Gastrocnemius medialis (tissue), 4 donors: ENCODE measurements around the gene ZBTB34. TPM values are rescaled to one million over a fixed set of nuclear protein-coding genes. Genes with fewer than 3 reads are reported as not detected.
A peak's percentile ranks its signal among the peaks of the same experiment; 100 is the strongest.
"Not testable (repeated sequence)": the region's sequence is repeated elsewhere in the genome, so short reads cannot be mapped to it uniquely, and the experiment has no call there.

ENCODE experiments used
- ATAC-seq, 2 donors: fragments of 150-250 bp; one replicate each; pipeline ENCODE4 v1.9.1; 2016
- DNase-seq, 2 donors: peaks; one replicate each; pipeline ENCODE4 v3.0.0-alpha.2; 2019
- H3K27ac ChIP-seq, 4 donors: fragments of 200-600 bp; sonication (generic); 1 replicate in 1 of 4; 2 replicates in 3 of 4; pipeline ENCODE4 v1.5.1; 2016 to 2018; ENCODE audit warnings: mild to moderate bottlenecking in 2 of 4, moderate library complexity in 1 of 4
- H3K27me3 ChIP-seq, 3 donors: fragments of 200-600 bp; sonication (generic) in 2 of 3; 1 replicate in 1 of 3; 2 replicates in 2 of 3; pipeline versions ENCODE4 v1.5.1 to v1.6.0; 2016 to 2019; ENCODE audit warnings: mild to moderate bottlenecking in 1 of 3, moderate library complexity in 1 of 3
- H3K36me3 ChIP-seq, 2 donors: fragments of 200-600 bp; sonication (generic) in 1 of 2; one replicate each; pipeline ENCODE4 v1.5.1; 2017 to 2018
- H3K4me1 ChIP-seq, 2 donors: fragments of 200-600 bp; sonication (generic) in 1 of 2; one replicate each; pipeline ENCODE4 v1.5.1; 2016 to 2017; ENCODE audit warnings: mild to moderate bottlenecking in 2 of 2
- H3K4me3 ChIP-seq, 4 donors: fragments of 200-600 bp; sonication (generic) in 3 of 4; 1 replicate in 1 of 4; 2 replicates in 3 of 4; pipeline ENCODE4 v1.5.1; 2016 to 2019; ENCODE audit warnings: mild to moderate bottlenecking in 2 of 4
- H3K9me3 ChIP-seq, 3 donors: fragments of 200-600 bp; sonication (generic) in 2 of 3; 1 replicate in 1 of 3; 2 replicates in 2 of 3; pipeline ENCODE4 v1.5.1; 2016 to 2019
- CTCF ChIP-seq, 5 experiments: fragments of 450-650 bp in 3 of 5; fragments of 200-600 bp in 2 of 5; sonication (generic) in 2 of 5; IDR thresholded peaks in 4 of 5; conservative IDR thresholded peaks in 1 of 5; 1 replicate in 4 of 5; 2 replicates in 1 of 5; pipeline ENCODE4 v1.5.1; 2016 to 2019; ENCODE audit warnings: antibody characterized with exemption in 5 of 5, mild to moderate bottlenecking in 3 of 5, moderate library complexity in 3 of 5
- POLR2A ChIP-seq, 2 donors: fragments of 450-650 bp; IDR thresholded peaks; one replicate each; pipeline ENCODE4 v1.6.1; 2017; ENCODE audit warnings: antibody characterized with exemption in 2 of 2, mild to moderate bottlenecking in 2 of 2, moderate library complexity in 2 of 2
- in situ Hi-C, 4 donors: fragments of 200-750 bp; cut with MboI; loops; one replicate each; pipeline versions ENCODE4 v1.15.0 to v1.8.0; 2017; ENCODE audit warnings: low sequenced_read_pairs in 4 of 4
- intact Hi-C: fragments of 100-400 bp; cut with DNase I; formaldehyde crosslinking; loops from one replicate; pipeline ENCODE4 v1.15.1; 2023; ENCODE audit warnings: low total_unique reads
- total RNA-seq, 4 donors: library from RNA; depleted of rRNA; stranded (reverse); fragments of >200 nt; gene quantifications; one replicate each; pipeline versions ENCODE4 v1.1.0 to v1.2.3, GENCODE V29; 2016

Gene ZBTB34
- 1 to 10 TPM; 6.2 to 8.7 (median 6.9) TPM for total RNA-seq

GRCh38 chr9:126860077-126860756 lies at the start of gene ZBTB34:
TSS of gene ZBTB34 (plus strand) at chr9:126860639. CDS start at chr9:126879400, 18,761 bp downstream.
- in situ Hi-C loops, result no loop called here
- Histone ChIP-seq H3K9me3 (no peaks in the 10 kb centered on the region), H3K27me3 (no peaks in the 10 kb centered on the region), H3K36me3 (no peaks in the 10 kb centered on the region), H3K4me3 (peak within 1 kb of the TSS; percentile 87 to 95 (median 90)), H3K4me1 (peaks cover 40 to 44% of the 10 kb centered on the region in 2 donors), H3K27ac (peak within 1 kb of the TSS; percentile 95 to 98 (median 98))
- DNase-seq (peak; percentile 40 to 54), ATAC-seq (peak; percentile 72 to 83)
- intact Hi-C loops, result loop anchor here (2.0 to 5.0 kb wide), 2 partner anchors 53 to 55 kb away; partner anchors contain the start of genes RALGPS1 and ZBTB43
- TF ChIP-seq CTCF (IDR thresholded peaks at IDR 0.05 in 4 of 5, conservative IDR thresholded peaks at IDR 0.05 in 1 of 5) (peak; percentile 99 to 100 (median 100)), POLR2A (IDR thresholded peaks at IDR 0.05) (no peak)

GRCh38 chr9:126813072-126813471 lies 47.4 kb upstream of the ZBTB34 start:
- ATAC-seq, result peak; percentile 60 to 73
- no peak overlapping the region for H3K4me3 ChIP-seq
- H3K27ac ChIP-seq, result peak overlapping the region; percentile 88 to 100 (median 98)
- H3K9me3 ChIP-seq, result no peaks in the 10 kb centered on the region
- DNase-seq, result peak; percentile 68 to 71
- peaks cover 45 to 74% of the 10 kb centered on the region in 2 donors for H3K4me1 ChIP-seq
- peaks cover 0 to 45% of the 10 kb centered on the region in 2 donors for H3K36me3 ChIP-seq
- in situ Hi-C loops, result no loop called here
- no peaks in the 10 kb centered on the region for H3K27me3 ChIP-seq
- TF ChIP-seq POLR2A (IDR thresholded peaks at IDR 0.05) (peak; percentile 42 to 62), CTCF (IDR thresholded peaks at IDR 0.05 in 4 of 5, conservative IDR thresholded peaks at IDR 0.05 in 1 of 5) (no peak)
- intact Hi-C loops, result loop anchor here (5.0 kb wide), 1 partner anchor 1264 kb away; no protein-coding TSS in a partner anchor

DNA sequence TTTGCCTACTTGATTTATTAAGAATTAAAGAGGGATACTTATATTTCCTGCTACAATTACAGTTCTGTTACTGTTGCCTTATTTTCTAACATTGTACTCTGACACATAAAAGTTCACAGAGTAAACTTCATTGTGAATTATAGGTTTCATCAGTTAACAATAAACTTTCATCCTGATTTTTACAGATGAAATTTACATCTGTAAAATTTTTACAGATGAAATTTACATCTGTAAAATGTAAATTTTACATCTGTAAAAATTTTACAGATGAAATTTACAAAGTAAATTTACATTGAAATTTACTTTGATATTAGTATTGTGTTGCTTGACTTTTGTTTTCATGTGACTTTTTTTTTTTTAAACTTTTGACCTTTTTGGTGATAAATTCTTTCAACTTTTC lies 46.3 kb upstream of the ZBTB34 start:
- no peak for DNase-seq
- Histone ChIP-seq H3K36me3 (peaks cover 0 to 55% of the 10 kb centered on the region in 2 donors), H3K4me1 (peaks cover 35 to 66% of the 10 kb centered on the region in 2 donors), H3K27ac (peak overlapping the region; percentile 88 to 100 (median 98)), H3K4me3 (no peak overlapping the region), H3K9me3 (peaks cover 0 to 4% (median 0%) of the 10 kb centered on the region in 3 donors), H3K27me3 (no peaks in the 10 kb centered on the region)
- ATAC-seq, result no peak
- in situ Hi-C loops (no loop called here), intact Hi-C loops (loop anchor here (5.0 kb wide), 1 partner anchor 1263 kb away; no protein-coding TSS in a partner anchor)
- TF ChIP-seq CTCF (IDR thresholded peaks at IDR 0.05 in 4 of 5, conservative IDR thresholded peaks at IDR 0.05 in 1 of 5) (no peak), POLR2A (IDR thresholded peaks at IDR 0.05) (no peak)

DNA sequence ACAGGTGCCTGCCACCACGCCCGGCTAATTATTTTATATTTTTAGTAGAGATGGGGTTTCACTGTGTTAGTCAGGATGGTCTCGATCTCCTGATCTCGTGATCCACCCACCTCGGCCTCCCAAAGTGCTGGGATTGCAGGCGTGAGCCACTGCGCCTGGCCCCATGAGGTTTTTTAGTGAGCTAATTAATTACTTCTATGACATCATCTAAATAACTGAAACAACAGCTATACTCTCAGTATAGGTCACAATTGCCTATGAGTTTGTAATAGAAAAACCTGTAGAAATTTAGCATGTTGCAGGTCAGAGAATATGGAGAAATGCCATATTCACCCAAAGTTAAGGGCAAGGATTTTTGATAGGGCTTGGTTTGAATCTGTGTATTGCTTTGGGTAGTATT lies 42.8 kb upstream of the ZBTB34 start:
- ATAC-seq, in situ Hi-C loops, H3K4me3 ChIP-seq, DNase-seq, H3K27me3 ChIP-seq, H3K9me3 ChIP-seq, intact Hi-C loops: not testable (repeated sequence)
- Histone ChIP-seq H3K27ac (peak overlapping the region; percentile 26 to 100 (median 82)), H3K36me3 (peaks cover 0 to 45% of the 10 kb centered on the region in 2 donors), H3K4me1 (peaks cover 39 to 64% of the 10 kb centered on the region in 2 donors)

GRCh38 chr9:126818482-126818881 lies 42.0 kb upstream of the ZBTB34 start:
- in situ Hi-C loops, result no loop called here
- no peak for TF ChIP-seq CTCF (IDR thresholded peaks at IDR 0.05 in 4 of 5, conservative IDR thresholded peaks at IDR 0.05 in 1 of 5)
- no peak for TF ChIP-seq POLR2A (IDR thresholded peaks at IDR 0.05)
- no peak overlapping the region for H3K4me3 ChIP-seq
- H3K27me3 ChIP-seq, result no peaks in the 10 kb centered on the region
- H3K36me3 ChIP-seq, result peaks cover 0 to 41% of the 10 kb centered on the region in 2 donors
- peak overlapping the region; percentile 29 to 100 (median 82) for H3K27ac ChIP-seq
- H3K4me1 ChIP-seq, result peaks cover 44 to 67% of the 10 kb centered on the region in 2 donors
- no peak for ATAC-seq
- no peak for DNase-seq
- peaks cover 0 to 4% (median 0%) of the 10 kb centered on the region in 3 donors for H3K9me3 ChIP-seq
- intact Hi-C loops, result no loop called here
